B cell (primary cell): Measurements from ENCODE around the gene SC5D.

Experiments used
- CTCF ChIP-seq: fragments of 200-600 bp; IDR thresholded peaks from one replicate; pipeline ENCODE4 v1.8.0; 2022; ENCODE audit warnings: antibody characterized with exemption, mild to moderate bottlenecking
- EZH2 ChIP-seq: IDR thresholded peaks from 2 replicates; pipeline ENCODE4 v1.6.1; 2012; ENCODE audit warnings: borderline replicate concordance, low read depth, mild to moderate bottlenecking, moderate library complexity, low read length; ENCODE audit not compliant: insufficient read depth, poor library complexity, severe bottlenecking

DNA sequence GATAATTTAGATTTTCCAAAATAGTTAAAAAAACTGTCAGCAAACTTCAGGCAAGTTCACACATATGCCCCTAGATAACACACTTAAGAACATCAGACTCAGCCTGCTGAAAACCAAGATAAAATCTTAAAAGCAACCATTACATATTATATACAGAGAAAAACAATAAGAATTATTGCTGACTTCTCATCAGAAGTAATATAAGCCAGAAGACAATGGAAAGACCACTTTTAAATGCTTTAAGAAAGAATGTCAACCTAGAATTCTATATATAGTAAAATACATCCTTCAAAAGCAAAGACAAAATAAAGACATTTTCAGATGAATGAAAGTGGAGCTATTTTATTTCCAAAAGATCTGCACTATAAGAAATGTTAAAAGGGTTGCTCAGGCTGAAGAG lies 37.8 kb upstream of the SC5D start:
- TF ChIP-seq CTCF: no peak
- no peak for TF ChIP-seq EZH2
